ENCODE results near the gene STXBP1. TPM values are rescaled to one million over a fixed set of nuclear protein-coding genes. Genes with fewer than 3 reads are reported as not detected.

Gene STXBP1
- total and polyA plus RNA-seq, 2 of the 13 experiments (the other 11 are each of a cell fraction or from before 2014, with no cell fraction given): 2.9 TPM

GRCh38 chr9:127608104-127608966 is 3.7 kb upstream of the STXBP1 start (continued):
- TF ChIP-seq RNF219 (CRISPR knock-in tag; IDR thresholded peaks at IDR 0.05) (no peak), HNRNPH1 (optimal IDR thresholded peaks at IDR 0.05; ENCODE audit: low read depth, low read length) (no peak), MAZ (IDR thresholded peaks at IDR 0.05; ENCODE audit: borderline replicate concordance, low read depth, low read length) (no peak), MAZ (CRISPR knock-in tag; IDR thresholded peaks at IDR 0.05; ENCODE audit: low read depth) (peak; percentile 60; the same call in 1 of the 2 replicates), ELF1 (CRISPR knock-in tag; IDR thresholded peaks at IDR 0.05) (no peak), ZNF788 (CRISPR knock-in tag; IDR thresholded peaks at IDR 0.05; ENCODE audit: borderline replicate concordance) (peak; percentile 65; the same call in 1 of the 2 replicates), HHEX (CRISPR knock-in tag; IDR thresholded peaks at IDR 0.05) (no peak), NR3C1 (CRISPR knock-in tag; IDR thresholded peaks at IDR 0.05) (no peak), ZNF20 (CRISPR knock-in tag; IDR thresholded peaks at IDR 0.05) (no peak), GMEB2 (CRISPR knock-in tag; IDR thresholded peaks at IDR 0.05; ENCODE audit: low read depth) (0 out of 2 replicates have a peak, but pooled peaks have one; percentile 26), ZNF432 (CRISPR knock-in tag; IDR thresholded peaks at IDR 0.05; ENCODE audit: borderline replicate concordance) (no peak), GTF2F1 (IDR thresholded peaks at IDR 0.05; ENCODE audit: low read length) (no peak), HNF4G (IDR thresholded peaks at IDR 0.05; ENCODE audit: borderline replicate concordance, low read depth, low read length) (no peak), HNF4G (CRISPR knock-in tag; IDR thresholded peaks at IDR 0.05; ENCODE audit: borderline replicate concordance, low read depth) (no peak), ZNF318 (CRISPR knock-in tag; IDR thresholded peaks at IDR 0.05) (no peak), BORCS8-MEF2B (CRISPR knock-in tag; IDR thresholded peaks at IDR 0.05) (peak; percentile 72; the same call in 1 of the 2 replicates)

All from HepG2 (cell line).